GM19438 (cell line): ENCODE measurements around the gene BCAP29.
"Not testable (repeated sequence)": the region's sequence is repeated elsewhere in the genome, so short reads cannot be mapped to it uniquely, and the experiment has no call there.

Source experiments
- ATAC-seq: cut with Tn5 transposase; IDR thresholded peaks from one replicate; pipeline ENCODE4 v1.9.1; 2021; ENCODE audit warnings: low read depth; ENCODE audit not compliant: unreplicated experiment

Gene BCAP29, protein sequence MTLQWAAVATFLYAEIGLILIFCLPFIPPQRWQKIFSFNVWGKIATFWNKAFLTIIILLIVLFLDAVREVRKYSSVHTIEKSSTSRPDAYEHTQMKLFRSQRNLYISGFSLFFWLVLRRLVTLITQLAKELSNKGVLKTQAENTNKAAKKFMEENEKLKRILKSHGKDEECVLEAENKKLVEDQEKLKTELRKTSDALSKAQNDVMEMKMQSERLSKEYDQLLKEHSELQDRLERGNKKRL

DNA sequence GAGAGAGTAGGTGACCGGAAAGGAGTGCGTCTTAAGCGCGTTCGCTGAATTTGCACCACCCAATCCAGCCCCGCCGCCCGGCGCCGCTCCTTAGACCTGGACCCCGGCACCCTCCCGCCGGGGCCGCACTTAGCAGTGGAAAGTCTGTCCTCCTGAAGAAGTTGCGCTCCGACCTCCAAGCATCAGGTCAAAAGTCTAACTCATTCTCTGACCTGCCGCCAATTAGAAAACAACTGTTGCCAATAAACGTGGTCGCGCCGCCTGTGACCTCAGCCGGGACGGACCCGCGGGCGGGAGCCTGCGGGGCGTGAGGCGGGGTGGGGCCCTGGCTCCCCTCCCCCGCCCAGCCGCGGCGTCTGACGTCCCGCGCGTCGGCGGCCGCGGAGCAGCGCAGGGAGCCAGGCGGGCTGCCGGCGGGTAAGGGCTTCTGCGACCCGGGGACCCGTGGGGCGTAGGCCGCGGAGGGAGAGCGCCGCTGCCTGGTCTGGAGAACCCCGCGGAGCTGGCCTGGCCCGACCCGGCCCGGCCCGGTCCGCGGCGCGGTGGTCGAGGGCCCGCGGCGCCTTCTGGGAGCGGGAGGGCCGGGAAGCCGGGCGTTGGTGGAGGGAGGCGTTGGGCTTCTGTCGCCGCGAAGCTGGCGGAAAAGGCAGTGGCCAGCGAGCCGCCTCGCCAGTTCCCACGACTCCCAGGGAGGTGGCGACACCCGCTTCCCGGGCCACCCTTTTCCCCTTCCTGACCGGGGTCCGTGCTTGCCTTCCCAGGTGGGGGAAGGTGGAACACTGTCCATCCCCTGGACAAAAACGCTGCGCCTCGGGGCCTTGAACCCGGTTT is at the start of gene BCAP29:
Gene BCAP29, plus strand, starts transcription at position 362 of the 831 bp plus-strand sequence. CDS start 527 bp downstream, outside the sequence.
- ATAC-seq, result peak; percentile 97

DNA sequence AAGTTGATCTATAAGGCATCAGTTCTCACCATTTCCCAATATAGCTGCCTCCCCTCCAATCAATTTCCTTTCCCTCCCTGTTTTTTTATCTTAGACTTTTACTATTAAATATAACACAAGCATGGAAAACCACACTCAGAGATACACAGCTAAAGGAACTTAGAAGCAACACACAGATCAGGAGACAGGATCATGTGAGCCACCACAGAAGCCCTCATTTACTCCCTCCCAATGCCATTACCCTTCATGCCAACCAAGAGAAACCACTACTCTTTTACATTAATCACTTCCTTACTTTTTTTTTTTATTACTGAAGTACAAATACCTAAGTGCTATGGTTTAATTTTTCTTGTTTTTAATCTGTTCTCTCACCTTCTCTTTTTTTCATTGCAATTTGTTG is 49.3 kb upstream of the BCAP29 start:
- no peak for ATAC-seq

DNA sequence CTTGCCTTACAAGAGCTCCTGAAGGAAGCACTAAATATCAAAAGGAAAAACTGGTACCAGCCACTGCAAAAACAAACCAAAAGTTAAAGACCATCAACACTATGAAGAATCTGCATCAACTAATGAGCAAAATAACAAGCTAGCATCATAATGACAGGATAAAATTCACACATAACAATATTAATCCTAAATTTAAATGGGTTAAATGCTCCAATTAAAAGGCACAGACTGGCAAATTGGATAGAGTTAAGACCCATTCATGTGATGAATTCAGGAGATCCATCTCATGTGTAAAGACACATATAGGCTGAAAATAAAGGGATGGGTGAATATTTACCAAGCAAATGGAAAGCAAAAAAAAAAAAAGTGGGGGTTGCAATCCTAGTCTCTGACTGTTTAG is 45.9 kb upstream of the BCAP29 start:
- no peak for ATAC-seq

DNA sequence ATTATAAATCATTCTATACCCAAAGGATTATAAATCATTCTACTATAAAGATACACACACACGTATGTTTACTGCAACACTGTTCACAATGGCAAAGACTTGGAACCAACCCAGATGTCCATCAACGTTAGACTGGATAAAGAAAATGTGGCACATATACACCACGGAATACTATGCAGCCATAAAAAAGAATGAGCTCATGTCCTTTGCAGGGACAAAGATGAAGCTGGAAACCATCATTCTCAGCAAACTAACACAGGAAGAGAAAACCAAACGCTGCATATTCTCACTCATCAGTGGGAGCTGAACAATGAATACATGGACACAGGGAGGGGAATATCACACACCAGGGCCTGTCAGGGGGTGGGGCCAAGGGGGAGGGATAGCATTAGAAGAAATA is 42.8 kb upstream of the BCAP29 start:
- ATAC-seq, result not testable (repeated sequence)

DNA sequence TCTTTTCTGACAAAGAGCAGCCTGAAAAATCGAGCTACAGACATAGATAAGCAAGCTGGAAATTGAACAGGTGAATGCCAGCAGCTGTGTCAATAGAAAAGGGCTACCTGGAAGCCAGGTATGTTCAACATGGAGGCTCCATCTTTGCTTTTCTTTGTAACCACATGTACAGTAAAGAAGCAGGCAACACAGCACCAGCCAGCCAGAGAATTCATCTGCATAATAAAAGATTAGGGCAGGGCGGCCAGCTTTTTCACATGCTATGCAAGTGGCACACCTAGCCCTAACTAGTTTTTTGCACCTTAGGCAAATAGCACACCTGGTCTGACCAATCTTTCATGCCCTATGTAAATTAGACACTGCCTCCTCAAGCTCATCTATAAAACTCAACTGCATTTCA is 42.0 kb upstream of the BCAP29 start:
- no peak for ATAC-seq

DNA sequence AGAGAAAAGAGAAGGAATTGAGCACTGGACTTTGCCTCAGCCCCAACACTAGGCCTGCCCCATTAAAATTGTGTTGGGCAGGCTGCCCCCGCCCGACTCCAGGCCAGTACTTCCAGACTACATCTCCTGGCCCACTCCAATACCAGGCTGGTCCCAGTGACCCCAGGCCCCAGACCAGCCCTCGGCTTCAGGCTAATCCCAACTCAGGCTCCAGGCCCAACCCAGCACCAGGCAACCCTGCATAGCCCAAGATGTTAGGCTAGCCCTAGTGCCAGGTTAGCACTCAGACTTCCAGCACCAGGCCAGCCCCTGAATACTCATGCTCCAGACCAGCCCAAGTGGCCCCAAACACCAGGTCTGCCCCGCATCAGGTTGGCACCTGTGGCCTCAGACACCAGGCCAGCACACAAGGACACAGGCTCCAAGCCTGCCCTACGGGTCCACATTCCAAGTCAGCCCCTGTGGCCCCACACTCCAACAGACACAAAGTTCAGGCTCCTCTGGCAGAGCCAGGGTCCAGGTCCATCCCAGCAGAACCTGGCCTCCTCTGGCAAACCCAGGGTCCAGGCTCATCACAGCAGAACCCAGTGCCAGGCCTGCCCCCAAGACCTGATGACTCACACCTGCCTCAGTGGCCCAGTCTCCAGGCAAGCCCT is 36.6 kb upstream of the BCAP29 start:
- no peak for ATAC-seq

DNA sequence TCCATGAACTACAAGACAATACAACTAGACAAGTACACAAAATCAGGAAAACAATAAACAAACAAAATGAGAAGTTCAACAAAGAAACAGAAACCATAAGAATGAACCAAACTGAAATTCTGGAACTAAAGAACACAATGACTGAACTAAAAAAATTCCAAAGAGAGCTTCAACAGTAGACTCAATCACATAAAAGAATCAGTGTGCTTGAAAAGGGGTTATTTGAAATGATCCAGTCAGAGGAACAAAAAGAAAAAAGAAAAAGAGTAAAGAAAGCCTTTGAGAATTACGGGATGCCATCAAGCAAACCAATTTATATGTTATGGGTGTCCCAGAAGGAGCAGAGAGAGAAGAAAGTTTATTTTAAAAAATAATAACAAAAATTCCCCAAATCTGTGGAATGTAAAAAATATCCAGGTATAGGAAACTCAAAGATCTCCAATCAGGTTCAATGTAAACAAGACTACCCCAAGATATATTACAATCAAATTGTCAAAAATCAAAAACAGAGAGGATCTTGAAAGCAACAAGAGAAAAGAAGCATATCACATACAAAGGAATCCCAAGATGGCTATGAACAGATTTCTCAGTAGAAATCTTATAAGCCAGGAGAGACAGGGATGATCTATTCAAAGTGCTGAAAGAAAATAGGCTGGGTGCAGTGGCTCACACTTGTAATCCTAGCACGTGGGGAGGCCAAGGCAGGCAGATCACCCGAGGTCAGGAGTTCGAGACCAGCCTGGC is 35.0 kb upstream of the BCAP29 start:
- no peak for ATAC-seq

DNA sequence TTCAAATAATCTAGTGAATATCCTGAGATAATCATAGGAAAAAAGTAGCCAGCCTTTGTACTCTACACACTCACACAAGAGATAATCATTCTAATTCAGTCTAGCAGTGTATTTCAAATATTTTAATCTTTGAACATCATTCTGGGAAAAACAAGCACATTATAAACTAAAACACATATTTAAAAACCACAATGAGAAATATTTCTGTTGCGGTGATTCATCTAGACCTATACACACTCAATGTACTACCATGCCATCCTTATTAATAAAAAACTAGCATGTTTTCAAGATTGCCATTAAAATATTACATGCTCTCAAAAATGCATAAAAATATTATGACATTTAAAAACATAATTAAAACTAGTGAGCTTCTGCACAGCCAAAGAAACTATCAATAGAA is 28.1 kb upstream of the BCAP29 start:
- ATAC-seq, result no peak

DNA sequence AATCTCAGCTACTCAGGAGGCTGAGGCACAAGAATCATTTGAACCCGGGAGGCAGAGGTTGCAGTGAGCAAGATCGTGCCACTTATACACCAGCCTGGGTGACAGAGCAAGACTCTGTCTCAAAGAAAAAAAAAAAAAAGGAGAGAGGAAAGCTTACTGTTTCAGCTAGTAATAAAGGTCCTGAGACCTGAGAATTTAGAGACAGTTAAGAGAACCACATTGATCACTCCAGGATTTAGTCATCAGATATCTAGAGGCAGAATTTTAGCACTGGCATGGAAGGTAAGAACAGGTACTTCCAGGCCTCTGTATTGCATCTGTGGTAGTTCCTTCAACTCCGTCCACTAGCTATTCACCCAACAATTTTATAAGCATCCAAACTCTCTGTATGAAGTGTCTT is 24.2 kb upstream of the BCAP29 start:
- ATAC-seq, result no peak

DNA sequence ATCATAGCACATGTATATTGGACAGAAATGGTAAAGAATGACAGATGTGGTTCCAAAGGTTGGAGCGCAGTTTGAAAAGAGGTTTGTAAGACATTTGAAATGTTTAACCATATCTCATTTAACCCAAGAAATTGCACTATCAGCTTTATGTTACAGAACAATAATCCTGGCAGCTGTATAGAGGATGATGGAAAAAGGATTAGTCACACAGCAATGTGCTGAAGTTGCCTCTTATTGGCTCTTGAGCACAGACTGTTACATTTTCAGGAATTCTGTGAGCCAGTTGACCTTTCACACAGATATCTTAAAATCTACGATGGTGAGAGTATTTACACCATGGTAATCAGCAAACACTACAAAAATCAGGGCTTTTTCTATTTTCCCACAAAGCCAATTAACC is 20.2 kb upstream of the BCAP29 start:
- ATAC-seq, result no peak

DNA sequence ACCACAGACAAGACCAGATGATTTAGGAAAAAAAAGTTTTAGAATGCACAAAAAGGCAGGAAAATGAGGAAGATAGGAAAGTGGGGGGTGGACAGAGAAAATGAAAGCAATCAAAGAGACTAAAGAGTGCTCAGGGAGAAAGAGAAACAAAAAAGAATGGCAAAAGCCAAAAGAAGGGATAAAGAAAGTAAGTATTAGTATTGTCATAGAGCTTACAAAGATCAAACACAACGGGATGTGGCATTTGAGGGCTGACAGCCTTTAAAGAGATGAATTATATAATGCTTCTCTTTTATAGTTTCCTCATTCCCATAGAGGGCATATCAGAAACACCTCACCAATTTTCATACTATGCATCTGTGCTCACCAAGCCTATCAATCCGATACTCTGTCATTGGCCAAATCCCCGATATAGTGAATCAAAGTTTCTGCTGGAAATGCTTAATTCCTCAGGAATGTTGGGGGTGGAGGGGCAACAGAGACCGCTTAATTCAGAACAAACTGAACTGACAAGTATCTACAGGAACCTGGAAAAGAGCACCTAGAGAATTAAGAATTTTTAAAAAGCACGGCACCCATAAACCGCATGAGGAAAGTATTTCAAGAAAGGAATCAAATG is 19.0 kb upstream of the BCAP29 start:
- ATAC-seq, result no peak

DNA sequence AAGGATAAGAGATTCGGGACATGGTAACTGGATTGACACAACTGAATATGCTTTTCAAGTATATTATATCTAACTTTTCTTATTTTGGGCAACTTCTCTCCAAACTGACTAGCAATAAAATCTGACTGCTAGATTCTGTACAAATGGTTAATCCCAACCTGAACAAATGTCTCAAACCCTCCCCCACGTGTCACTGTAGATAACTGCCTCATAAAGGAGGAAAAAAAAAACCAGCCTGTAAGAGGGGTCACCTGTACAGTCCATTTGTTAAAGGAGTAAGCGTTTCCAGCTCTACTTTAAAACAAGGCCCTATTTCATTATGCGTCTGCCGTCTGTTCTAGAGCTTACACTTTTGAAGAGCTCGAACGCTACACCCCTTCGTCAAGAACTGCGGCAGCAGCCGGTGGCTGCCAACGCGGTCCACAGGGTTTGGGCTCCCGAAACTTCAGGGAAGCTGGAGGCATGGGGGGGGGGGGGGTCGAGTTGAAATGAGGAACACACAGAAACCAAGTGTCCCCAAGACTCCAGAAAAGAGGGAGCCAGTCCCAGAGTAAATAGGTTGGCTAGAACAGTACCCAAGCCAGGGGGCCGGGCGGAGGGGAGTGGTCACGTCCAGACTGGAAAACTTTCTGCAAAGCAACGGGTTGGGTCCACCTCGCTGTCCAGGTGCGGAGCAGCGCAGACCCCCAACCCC is 16.8 kb upstream of the BCAP29 start:
- peak; percentile 62 for ATAC-seq

DNA sequence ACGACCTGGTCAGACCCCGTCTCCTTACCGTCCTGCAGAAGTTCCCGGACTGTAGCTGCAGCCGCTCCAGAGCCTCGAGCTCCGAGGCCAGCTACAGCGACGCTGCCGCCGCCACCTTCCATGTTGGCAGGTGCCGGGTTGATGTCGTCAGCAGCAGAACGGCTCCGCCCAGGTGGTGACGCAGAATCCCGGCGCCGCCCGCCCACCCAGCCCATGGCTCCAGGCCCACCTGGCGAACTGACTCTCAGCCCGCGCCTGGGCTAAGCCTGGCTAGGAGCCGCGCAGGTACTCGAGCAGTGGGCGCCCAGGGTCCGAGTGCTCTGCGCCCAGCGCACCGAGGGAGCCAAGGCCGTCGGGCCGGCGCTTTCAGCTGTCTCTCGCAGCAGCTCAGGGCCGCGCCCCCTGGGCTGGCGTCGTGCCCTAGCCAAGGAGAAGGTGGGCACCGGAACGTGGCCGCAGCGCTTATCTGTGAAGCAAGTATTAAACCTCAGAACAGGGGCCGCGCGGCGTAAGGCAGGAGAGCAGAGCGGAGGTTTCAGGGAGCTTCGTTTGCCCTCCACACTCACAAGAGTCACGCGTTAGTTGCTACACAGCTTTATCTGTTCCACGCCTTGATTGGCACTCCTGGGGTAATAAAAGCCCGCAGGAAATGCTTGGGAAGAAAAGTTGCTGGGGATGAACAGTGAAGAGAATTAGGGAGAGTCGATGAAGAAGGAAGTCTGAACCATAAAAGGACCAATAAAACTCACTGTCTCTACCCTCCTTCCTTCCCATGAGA is 16.1 kb upstream of the BCAP29 start, which contains the start of the genes COG5 and DUS4L:
Gene COG5, minus strand, starts transcription at position 146 of the 778 bp plus-strand sequence. Its CDS starts 24 bp downstream, at position 122.
Gene DUS4L, plus strand, starts transcription at position 197 of the 778 bp plus-strand sequence. CDS start 3,100 bp downstream, outside the sequence.
- ATAC-seq, result peak; percentile 95

DNA sequence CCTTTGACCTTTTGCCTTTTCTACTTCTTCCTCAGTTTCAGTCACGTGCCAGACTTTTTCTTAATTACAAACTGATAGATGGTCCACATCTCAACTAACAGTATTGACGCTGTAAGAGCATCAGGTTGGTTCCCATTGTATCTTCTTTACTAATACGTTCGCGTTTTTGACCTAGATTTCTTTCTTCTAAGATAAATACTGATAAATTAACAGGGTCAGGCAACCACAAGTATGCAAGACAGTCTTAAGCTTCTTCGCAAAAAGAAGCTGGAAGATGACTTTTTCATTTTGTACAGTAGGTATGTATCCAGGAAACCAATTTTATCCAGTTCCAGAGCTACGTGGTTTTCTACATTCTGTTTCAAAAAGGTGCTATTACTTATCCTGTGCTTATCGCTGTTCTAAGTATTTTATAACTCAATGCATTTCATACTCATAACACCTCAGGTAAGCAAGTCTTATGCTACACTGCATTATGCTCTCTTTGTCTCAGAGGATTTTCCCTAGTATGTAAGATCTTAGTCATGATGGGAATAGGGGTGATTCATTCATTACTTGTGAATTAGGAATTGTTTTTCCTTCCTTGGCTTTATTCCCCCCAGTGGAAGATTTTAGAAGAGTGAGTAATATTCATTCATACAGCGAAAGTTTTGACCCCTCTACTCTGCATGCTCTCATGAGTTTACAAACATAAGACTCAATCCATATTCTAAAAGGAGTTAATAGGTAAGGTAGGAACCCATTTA is 15.3 kb upstream of the BCAP29 start:
- ATAC-seq, result no peak

DNA sequence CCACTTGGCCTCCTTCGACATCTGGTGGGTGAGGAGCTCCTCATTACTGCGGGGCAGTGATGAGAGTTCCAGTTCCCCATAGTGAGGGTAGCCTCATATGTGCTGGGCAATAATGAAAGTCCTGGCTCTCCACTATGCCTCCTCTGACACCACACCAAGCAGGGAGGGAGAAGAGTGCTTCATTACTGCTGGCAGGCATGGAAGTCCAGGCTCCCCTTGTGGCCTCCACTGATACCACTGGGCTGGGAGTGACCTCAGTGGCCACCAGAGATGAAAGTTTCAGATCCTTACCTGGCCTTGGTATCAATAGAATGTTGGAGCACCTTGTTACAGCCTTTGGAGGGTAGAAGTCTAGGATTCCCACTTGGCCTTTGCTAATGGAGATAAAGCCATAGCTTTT is 9.7 kb upstream of the BCAP29 start:
- ATAC-seq, result no peak

DNA sequence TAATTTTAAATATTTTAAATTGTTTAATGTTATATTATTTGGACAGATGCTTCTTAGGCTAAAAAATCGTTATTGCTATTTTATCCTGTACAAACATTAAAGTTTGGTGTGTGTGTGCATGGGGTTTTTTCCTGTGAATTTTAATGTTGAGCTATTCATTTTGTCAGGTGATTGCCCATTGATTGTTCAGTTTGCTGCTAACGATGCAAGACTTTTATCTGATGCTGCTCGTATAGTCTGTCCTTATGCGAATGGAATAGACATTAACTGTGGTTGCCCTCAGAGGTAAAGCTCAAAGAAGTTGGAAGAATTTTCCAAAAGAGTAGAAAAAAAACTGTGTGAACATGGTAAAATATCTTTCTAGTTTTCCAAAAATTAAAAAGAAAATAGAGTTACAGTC is 6.5 kb upstream of the BCAP29 start:
- no peak for ATAC-seq

DNA sequence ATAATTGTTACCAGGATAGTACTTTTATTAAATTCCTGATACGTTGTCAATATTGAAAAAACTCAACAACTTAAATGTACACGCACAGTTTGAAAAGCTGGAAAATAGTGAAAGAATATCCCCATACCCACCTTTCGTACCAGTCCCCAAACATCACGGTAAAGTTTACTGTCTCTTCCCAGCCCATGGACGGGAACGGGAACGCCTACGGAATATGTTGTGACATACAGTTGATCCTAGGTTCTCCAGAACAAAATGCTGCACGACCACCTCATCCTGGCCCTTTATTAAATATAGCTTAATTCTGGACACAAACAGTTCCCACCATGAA is 527 bp upstream of the BCAP29 start:
- no peak for ATAC-seq

DNA sequence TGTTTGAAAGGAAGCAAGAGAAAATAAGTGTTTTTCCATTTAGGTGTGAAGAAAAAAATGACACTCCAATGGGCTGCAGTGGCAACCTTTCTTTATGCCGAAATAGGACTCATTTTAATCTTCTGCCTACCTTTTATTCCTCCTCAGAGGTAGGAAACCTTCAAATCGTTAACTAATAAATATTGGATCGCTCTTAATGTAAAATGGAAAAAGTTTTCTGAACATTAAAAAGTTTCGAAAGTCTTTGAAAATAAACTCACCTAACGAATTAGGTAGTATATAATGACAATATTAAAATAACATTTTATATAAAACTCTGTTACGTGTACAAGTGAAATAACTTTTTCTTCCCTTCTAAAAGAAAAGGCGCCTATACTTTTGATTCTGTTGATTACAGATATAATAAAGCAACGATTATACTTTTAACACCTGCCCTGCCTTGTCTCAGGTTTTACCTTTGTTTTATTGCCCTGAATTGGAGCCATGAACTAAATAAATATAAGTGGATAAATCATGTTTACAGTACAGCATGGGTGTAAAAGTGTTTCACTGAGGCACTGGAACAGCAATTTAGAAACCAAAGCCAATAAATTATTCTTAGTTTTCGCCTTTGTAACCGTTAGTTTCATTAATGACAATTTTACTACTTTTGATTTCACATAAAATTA is 804 bp downstream of the BCAP29 start:
- no peak for ATAC-seq
